Activated CD8-positive, alpha-beta T cell treated with anti-CD3 and anti-CD28 coated beads, Interleukin-2, amount 10 ng/mL, durations not matched to agents 7 days and 5 days (primary cell): ENCODE data around the gene DDHD1. TPM values are rescaled to one million over a fixed set of nuclear protein-coding genes. Genes with fewer than 3 reads are reported as not detected.

Source experiments
- ATAC-seq: fragments of 150-1000 bp; cut with Tn5 transposase; one replicate; pipeline ENCODE4 v1.10.0; 2021; ENCODE audit warnings: moderate library complexity
- CTCF ChIA-PET: fragments of 350-600 bp; sonication (Branson Sonifier 250); formaldehyde crosslinking; loops from one replicate; lab custom pipeline; 2021; ENCODE audit warnings: antibody characterized with exemption; lab: Charles Lee
- POLR2A ChIA-PET: fragments of 350-600 bp; sonication (Branson Sonifier 250); formaldehyde crosslinking; loops from one replicate; lab custom pipeline; 2021; ENCODE audit warnings: antibody characterized with exemption; lab: Charles Lee
- DNase-seq: peaks from one replicate; pipeline ENCODE4 v3.0.0-alpha.2; 2020
- H3K27ac Mint-ChIP-seq: one replicate; pipeline ENCODE4 v1.8.0; 2021; ENCODE audit warnings: mild to moderate bottlenecking, mixed read lengths
- H3K27me3 Mint-ChIP-seq: one replicate; pipeline ENCODE4 v1.8.0; 2021; ENCODE audit warnings: low read depth, mixed read lengths
- H3K36me3 Mint-ChIP-seq: one replicate; pipeline ENCODE4 v1.8.0; 2021; ENCODE audit warnings: low read depth, mixed read lengths
- H3K4me1 Mint-ChIP-seq: one replicate; pipeline ENCODE4 v1.8.0; 2021; ENCODE audit warnings: low read depth, mixed read lengths
- H3K4me3 Mint-ChIP-seq: one replicate; pipeline ENCODE4 v1.8.0; 2021; ENCODE audit warnings: mild to moderate bottlenecking, mixed read lengths
- H3K9me3 Mint-ChIP-seq: one replicate; pipeline ENCODE4 v1.8.0; 2022; ENCODE audit warnings: mixed read lengths; ENCODE audit not compliant: insufficient read depth
- total RNA-seq, 2 experiments: library from RNA; stranded (reverse); gene quantifications; one replicate each; pipeline ENCODE4 v1.2.3, GENCODE V29; 2021

DDHD1 gene
- total RNA-seq, 2 experiments from 2014 or later: 51.8 to 56.8 TPM

- H3K27me3 Mint-ChIP-seq: peaks cover 2% of the 10 kb centered on the region
- H3K9me3 Mint-ChIP-seq: no peaks in the 10 kb centered on the region
- CTCF ChIA-PET: no interaction called here
- POLR2A ChIA-PET: no interaction called here
- H3K4me1 Mint-ChIP-seq: peaks cover 4% of the 10 kb centered on the region
- no peaks in the 10 kb centered on the region for H3K36me3 Mint-ChIP-seq
- DNase-seq (no peak), ATAC-seq (no peak)
- H3K27ac Mint-ChIP-seq: no peak overlapping the region
- no peak overlapping the region for H3K4me3 Mint-ChIP-seq
Measured at GRCh38 chr14:53006931-53007562, 146.1 kb downstream of the DDHD1 start.

- no peaks in the 10 kb centered on the region for H3K9me3 Mint-ChIP-seq
- H3K4me1 Mint-ChIP-seq: peaks cover 4% of the 10 kb centered on the region
- ATAC-seq (no peak), DNase-seq (no peak)
- H3K27ac Mint-ChIP-seq: no peak overlapping the region
- POLR2A ChIA-PET: no interaction called here
- H3K27me3 Mint-ChIP-seq: peaks cover 2% of the 10 kb centered on the region
- H3K36me3 Mint-ChIP-seq: no peaks in the 10 kb centered on the region
- CTCF ChIA-PET: no interaction called here
- no peak overlapping the region for H3K4me3 Mint-ChIP-seq
Measured at GRCh38 chr14:53004976-53005375, 148.1 kb downstream of the DDHD1 start.

GRCh38 chr14:53003776-53004175 is 149.3 kb downstream of the DDHD1 start:
- DNase-seq: no peak
- H3K27me3 Mint-ChIP-seq: no peaks in the 10 kb centered on the region
- ChIA-PET POLR2A (no interaction called here), CTCF (no interaction called here)
- H3K4me3 Mint-ChIP-seq: no peak overlapping the region
- no peaks in the 10 kb centered on the region for H3K36me3 Mint-ChIP-seq
- peaks cover 4% of the 10 kb centered on the region for H3K4me1 Mint-ChIP-seq
- no peak overlapping the region for H3K27ac Mint-ChIP-seq
- H3K9me3 Mint-ChIP-seq: no peaks in the 10 kb centered on the region
- no peak for ATAC-seq

GRCh38 chr14:53002576-53002975 is 150.5 kb downstream of the DDHD1 start:
- no peak for DNase-seq
- ChIA-PET CTCF (no interaction called here), POLR2A (no interaction called here)
- Mint-ChIP-seq H3K4me3 (no peak overlapping the region), H3K27ac (no peak overlapping the region), H3K9me3 (no peaks in the 10 kb centered on the region), H3K27me3 (peaks cover 2% of the 10 kb centered on the region), H3K36me3 (no peaks in the 10 kb centered on the region), H3K4me1 (peaks cover 4% of the 10 kb centered on the region)
- ATAC-seq: no peak

- CTCF ChIA-PET: no interaction called here
- Mint-ChIP-seq H3K36me3 (no peaks in the 10 kb centered on the region), H3K27me3 (peaks cover 2% of the 10 kb centered on the region), H3K4me3 (no peak overlapping the region), H3K9me3 (no peaks in the 10 kb centered on the region), H3K27ac (no peak overlapping the region), H3K4me1 (peaks cover 4% of the 10 kb centered on the region)
- no peak for ATAC-seq
- DNase-seq: no peak
- POLR2A ChIA-PET: no interaction called here
Measured at GRCh38 chr14:53001787-53002378, 151.2 kb downstream of the DDHD1 start.

GRCh38 chr14:52998376-52999015 is 154.6 kb downstream of the DDHD1 start:
- Mint-ChIP-seq H3K27me3 (peaks cover 2% of the 10 kb centered on the region), H3K4me3 (no peak overlapping the region), H3K36me3 (no peaks in the 10 kb centered on the region), H3K9me3 (no peaks in the 10 kb centered on the region), H3K4me1 (peaks cover 4% of the 10 kb centered on the region), H3K27ac (no peak overlapping the region)
- ATAC-seq (no peak), DNase-seq (no peak)
- ChIA-PET CTCF (interaction anchor here (1.0 kb wide), 1 partner anchor 175 kb away, joined by 3 read pairs; no protein-coding TSS in a partner anchor), POLR2A (no interaction called here)

- ATAC-seq (no peak), DNase-seq (no peak)
- Mint-ChIP-seq H3K9me3 (no peaks in the 10 kb centered on the region), H3K27me3 (peaks cover 9% of the 10 kb centered on the region), H3K36me3 (no peaks in the 10 kb centered on the region), H3K27ac (no peak overlapping the region), H3K4me1 (no peaks in the 10 kb centered on the region), H3K4me3 (no peak overlapping the region)
- ChIA-PET CTCF (interaction anchor here (0.7 kb wide), 1 partner anchor 310 kb away, joined by 3 read pairs; no protein-coding TSS in a partner anchor), POLR2A (interaction anchor here (1.1 kb wide), 1 partner anchor 28 kb away, joined by 3 read pairs; no protein-coding TSS in a partner anchor)
Measured at GRCh38 chr14:52996493-52996892, 156.6 kb downstream of the DDHD1 start.

GRCh38 chr14:52995998-52996397 is 157.1 kb downstream of the DDHD1 start:
- Mint-ChIP-seq H3K36me3 (no peaks in the 10 kb centered on the region), H3K27ac (no peak overlapping the region), H3K27me3 (peaks cover 12% of the 10 kb centered on the region), H3K4me3 (no peak overlapping the region), H3K9me3 (no peaks in the 10 kb centered on the region), H3K4me1 (no peaks in the 10 kb centered on the region)
- POLR2A ChIA-PET: interaction anchor here (1.1 kb wide), 1 partner anchor 29 kb away, joined by 3 read pairs; no protein-coding TSS in a partner anchor
- CTCF ChIA-PET: interaction anchor here (0.7 kb wide), 1 partner anchor 310 kb away, joined by 3 read pairs; no protein-coding TSS in a partner anchor
- ATAC-seq: no peak
- DNase-seq: no peak

- no peak for DNase-seq
- H3K27me3 Mint-ChIP-seq: peaks cover 18% of the 10 kb centered on the region
- H3K36me3 Mint-ChIP-seq: no peaks in the 10 kb centered on the region
- no peaks in the 10 kb centered on the region for H3K4me1 Mint-ChIP-seq
- ChIA-PET POLR2A (no interaction called here), CTCF (no interaction called here)
- H3K4me3 Mint-ChIP-seq: no peak overlapping the region
- H3K9me3 Mint-ChIP-seq: no peaks in the 10 kb centered on the region
- ATAC-seq: no peak
- H3K27ac Mint-ChIP-seq: no peak overlapping the region
Measured at GRCh38 chr14:52992236-52992870, 160.8 kb downstream of the DDHD1 start.

GRCh38 chr14:52988139-52988538 is 165.0 kb downstream of the DDHD1 start:
- DNase-seq (no peak), ATAC-seq (no peak)
- Mint-ChIP-seq H3K27ac (no peak overlapping the region), H3K36me3 (no peaks in the 10 kb centered on the region), H3K4me3 (no peak overlapping the region), H3K4me1 (no peaks in the 10 kb centered on the region), H3K27me3 (peaks cover 18% of the 10 kb centered on the region), H3K9me3 (no peaks in the 10 kb centered on the region)
- CTCF ChIA-PET: no interaction called here
- POLR2A ChIA-PET: no interaction called here

GRCh38 chr14:52987514-52987913 is 165.6 kb downstream of the DDHD1 start:
- H3K4me1 Mint-ChIP-seq: no peaks in the 10 kb centered on the region
- H3K9me3 Mint-ChIP-seq: no peaks in the 10 kb centered on the region
- H3K27me3 Mint-ChIP-seq: peaks cover 14% of the 10 kb centered on the region
- CTCF ChIA-PET: no interaction called here
- POLR2A ChIA-PET: no interaction called here
- no peak overlapping the region for H3K4me3 Mint-ChIP-seq
- DNase-seq (no peak), ATAC-seq (no peak)
- H3K36me3 Mint-ChIP-seq: no peaks in the 10 kb centered on the region
- no peak overlapping the region for H3K27ac Mint-ChIP-seq

GRCh38 chr14:52987042-52987441 is 166.1 kb downstream of the DDHD1 start:
- Mint-ChIP-seq H3K9me3 (no peaks in the 10 kb centered on the region), H3K27me3 (peaks cover 11% of the 10 kb centered on the region), H3K4me1 (no peaks in the 10 kb centered on the region), H3K27ac (no peak overlapping the region), H3K36me3 (no peaks in the 10 kb centered on the region), H3K4me3 (no peak overlapping the region)
- ChIA-PET CTCF (no interaction called here), POLR2A (no interaction called here)
- no peak for DNase-seq
- no peak for ATAC-seq
